ENCODE measurements around the gene NBR1. TPM values are rescaled to one million over a fixed set of nuclear protein-coding genes. Genes with fewer than 3 reads are reported as not detected.

Gene NBR1
- total and polyA plus RNA-seq, 4 donors, result 18.2 to 74.6 (median 44.7) TPM

DNA sequence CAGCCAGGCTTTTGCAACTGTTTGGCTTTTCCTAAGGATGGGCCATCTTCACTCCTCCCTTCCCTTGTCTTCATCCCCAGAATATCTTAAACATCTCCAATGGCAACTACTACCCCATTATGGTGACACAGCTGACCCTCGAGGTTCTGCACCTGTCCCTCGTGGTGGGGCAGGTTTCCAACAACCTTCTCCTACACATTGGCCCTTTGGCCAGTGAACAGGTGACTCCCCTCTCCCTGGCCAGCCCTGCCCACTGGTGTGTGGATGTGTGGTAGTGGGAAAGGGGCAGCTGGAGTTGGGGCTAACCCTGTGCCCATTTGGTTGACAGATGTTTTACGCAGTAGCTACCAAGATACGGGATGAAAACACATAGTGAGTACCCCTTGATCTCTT is 45.4 kb downstream of the NBR1 start:
- Histone ChIP-seq H3K4me1 (ENCODE audit: control insufficient read depth in 4 of 4, insufficient read depth in 4 of 4, low read length in 3 of 4) (peaks cover 17 to 38% (median 30%) of the 10 kb centered on the region in 4 donors), H3K27ac (ENCODE audit: low read depth in 1 of 2, low read length in 2 of 2) (no peak overlapping the region), H3K9me3 (ENCODE audit: control insufficient read depth in 4 of 4, low read length in 3 of 4) (no peaks in the 10 kb centered on the region), H3K36me3 (ENCODE audit: control insufficient read depth in 4 of 4, insufficient read depth in 3 of 4, low read depth in 1 of 4, low read length in 3 of 4) (peaks cover 0 to 14% (median 4%) of the 10 kb centered on the region in 4 donors), H3K9ac (ENCODE audit: low read depth in 1 of 2, low read length in 2 of 2) (no peak overlapping the region), H3K4me3 (ENCODE audit: low read depth in 1 of 3, low read length in 3 of 3) (no peak overlapping the region), H3K27me3 (ENCODE audit: control insufficient read depth in 4 of 4, insufficient read depth in 4 of 4, low read length in 3 of 4) (no peaks in the 10 kb centered on the region)
- no peak for DNase-seq (ENCODE audit: low spot score)
- no peak for TF ChIP-seq JUND (IDR thresholded peaks at IDR 0.05)
- TF ChIP-seq, protein P1, sequence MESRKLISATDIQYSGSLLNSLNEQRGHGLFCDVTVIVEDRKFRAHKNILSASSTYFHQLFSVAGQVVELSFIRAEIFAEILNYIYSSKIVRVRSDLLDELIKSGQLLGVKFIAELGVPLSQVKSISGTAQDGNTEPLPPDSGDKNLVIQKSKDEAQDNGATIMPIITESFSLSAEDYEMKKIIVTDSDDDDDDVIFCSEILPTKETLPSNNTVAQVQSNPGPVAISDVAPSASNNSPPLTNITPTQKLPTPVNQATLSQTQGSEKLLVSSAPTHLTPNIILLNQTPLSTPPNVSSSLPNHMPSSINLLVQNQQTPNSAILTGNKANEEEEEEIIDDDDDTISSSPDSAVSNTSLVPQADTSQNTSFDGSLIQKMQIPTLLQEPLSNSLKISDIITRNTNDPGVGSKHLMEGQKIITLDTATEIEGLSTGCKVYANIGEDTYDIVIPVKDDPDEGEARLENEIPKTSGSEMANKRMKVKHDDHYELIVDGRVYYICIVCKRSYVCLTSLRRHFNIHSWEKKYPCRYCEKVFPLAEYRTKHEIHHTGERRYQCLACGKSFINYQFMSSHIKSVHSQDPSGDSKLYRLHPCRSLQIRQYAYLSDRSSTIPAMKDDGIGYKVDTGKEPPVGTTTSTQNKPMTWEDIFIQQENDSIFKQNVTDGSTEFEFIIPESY (IDR thresholded peaks at IDR 0.05), result no peak
- no peak for TF ChIP-seq SP1 (IDR thresholded peaks at IDR 0.05)
- no peak for TF ChIP-seq HNF4A (conservative IDR thresholded peaks at IDR 0.05)
- no peak for TF ChIP-seq HNF4G (IDR thresholded peaks at IDR 0.05)
- no peak for TF ChIP-seq GABPA (IDR thresholded peaks at IDR 0.05 in 1 of 2, conservative IDR thresholded peaks at IDR 0.05 in 1 of 2)
- TF ChIP-seq, protein P2, sequence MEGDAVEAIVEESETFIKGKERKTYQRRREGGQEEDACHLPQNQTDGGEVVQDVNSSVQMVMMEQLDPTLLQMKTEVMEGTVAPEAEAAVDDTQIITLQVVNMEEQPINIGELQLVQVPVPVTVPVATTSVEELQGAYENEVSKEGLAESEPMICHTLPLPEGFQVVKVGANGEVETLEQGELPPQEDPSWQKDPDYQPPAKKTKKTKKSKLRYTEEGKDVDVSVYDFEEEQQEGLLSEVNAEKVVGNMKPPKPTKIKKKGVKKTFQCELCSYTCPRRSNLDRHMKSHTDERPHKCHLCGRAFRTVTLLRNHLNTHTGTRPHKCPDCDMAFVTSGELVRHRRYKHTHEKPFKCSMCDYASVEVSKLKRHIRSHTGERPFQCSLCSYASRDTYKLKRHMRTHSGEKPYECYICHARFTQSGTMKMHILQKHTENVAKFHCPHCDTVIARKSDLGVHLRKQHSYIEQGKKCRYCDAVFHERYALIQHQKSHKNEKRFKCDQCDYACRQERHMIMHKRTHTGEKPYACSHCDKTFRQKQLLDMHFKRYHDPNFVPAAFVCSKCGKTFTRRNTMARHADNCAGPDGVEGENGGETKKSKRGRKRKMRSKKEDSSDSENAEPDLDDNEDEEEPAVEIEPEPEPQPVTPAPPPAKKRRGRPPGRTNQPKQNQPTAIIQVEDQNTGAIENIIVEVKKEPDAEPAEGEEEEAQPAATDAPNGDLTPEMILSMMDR (IDR thresholded peaks at IDR 0.05; ENCODE audit: low read depth, low read length, missing input control), result no peak
- TF ChIP-seq TAF1 (conservative IDR thresholded peaks at IDR 0.05), result no peak
- TF ChIP-seq RXRA (IDR thresholded peaks at IDR 0.05), result no peak
- TF ChIP-seq, protein P3, sequence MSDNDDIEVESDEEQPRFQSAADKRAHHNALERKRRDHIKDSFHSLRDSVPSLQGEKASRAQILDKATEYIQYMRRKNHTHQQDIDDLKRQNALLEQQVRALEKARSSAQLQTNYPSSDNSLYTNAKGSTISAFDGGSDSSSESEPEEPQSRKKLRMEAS (IDR thresholded peaks at IDR 0.05), result no peak
- TF ChIP-seq RAD21 (IDR thresholded peaks at IDR 0.05), result no peak
- TF ChIP-seq, protein P4, sequence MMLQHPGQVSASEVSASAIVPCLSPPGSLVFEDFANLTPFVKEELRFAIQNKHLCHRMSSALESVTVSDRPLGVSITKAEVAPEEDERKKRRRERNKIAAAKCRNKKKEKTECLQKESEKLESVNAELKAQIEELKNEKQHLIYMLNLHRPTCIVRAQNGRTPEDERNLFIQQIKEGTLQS (IDR thresholded peaks at IDR 0.05), result no peak
- TF ChIP-seq YY1 (IDR thresholded peaks at IDR 0.05), result no peak
- WGBS, result 85% methylated on average over 4 of the region's 4 CpGs

DNA sequence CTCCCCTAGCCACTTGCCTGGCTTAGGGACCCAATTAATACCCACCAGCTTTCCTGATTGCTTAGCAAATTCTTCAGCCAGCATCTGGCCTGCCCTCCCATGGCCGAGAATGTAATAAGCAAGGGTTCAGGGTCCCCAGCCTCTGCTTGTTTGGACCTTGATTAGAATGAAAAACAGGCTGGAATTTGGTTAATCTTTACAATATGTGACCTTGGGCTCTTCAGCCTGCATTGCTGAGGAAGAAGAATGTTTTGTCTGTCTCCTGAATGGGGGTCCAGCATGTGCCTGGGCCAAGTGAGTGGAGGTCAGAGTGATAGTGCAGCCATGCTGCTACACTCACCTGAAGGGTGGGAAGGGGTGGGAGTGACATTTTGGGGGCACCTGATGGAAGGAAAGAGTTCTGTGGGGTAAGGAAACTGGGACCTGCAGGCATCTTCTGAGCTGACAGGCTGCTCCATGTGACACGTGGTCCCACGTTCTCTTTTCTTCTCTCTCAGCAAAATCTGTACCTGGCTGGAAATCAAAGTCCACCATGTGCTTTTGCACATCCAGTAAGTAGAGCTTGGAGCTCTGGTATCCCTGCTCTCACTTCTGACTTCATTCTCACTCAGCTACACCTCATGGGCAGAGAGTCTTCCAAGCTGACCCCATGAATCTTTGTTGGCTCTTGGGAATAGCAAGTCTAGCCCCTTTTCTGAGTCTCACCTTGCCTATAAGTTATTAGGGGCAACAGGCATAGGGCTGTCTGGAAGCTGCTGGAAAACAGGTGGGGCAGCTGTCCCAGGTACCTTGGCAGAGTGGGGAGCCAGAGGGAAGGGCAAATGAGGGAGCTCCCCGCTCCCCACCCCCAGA is 46.0 kb downstream of the NBR1 start:
- peaks cover 17 to 38% (median 29%) of the 10 kb centered on the region in 4 donors for H3K4me1 ChIP-seq (ENCODE audit: control insufficient read depth in 4 of 4, insufficient read depth in 4 of 4, low read length in 3 of 4)
- peaks cover 0 to 14% (median 4%) of the 10 kb centered on the region in 4 donors for H3K36me3 ChIP-seq (ENCODE audit: control insufficient read depth in 4 of 4, insufficient read depth in 3 of 4, low read depth in 1 of 4, low read length in 3 of 4)
- no peaks in the 10 kb centered on the region for H3K9me3 ChIP-seq (ENCODE audit: control insufficient read depth in 4 of 4, low read length in 3 of 4)
- WGBS, result 55% methylated on average over 4 of the region's 4 CpGs
- no peaks in the 10 kb centered on the region for H3K27me3 ChIP-seq (ENCODE audit: control insufficient read depth in 4 of 4, insufficient read depth in 4 of 4, low read length in 3 of 4)
- no peak overlapping the region for H3K9ac ChIP-seq (ENCODE audit: low read depth in 1 of 2, low read length in 2 of 2)
- no peak overlapping the region for H3K4me3 ChIP-seq (ENCODE audit: low read depth in 1 of 3, low read length in 3 of 3)
- DNase-seq (ENCODE audit: low spot score), result no peak
- H3K27ac ChIP-seq (ENCODE audit: low read depth in 1 of 2, low read length in 2 of 2), result no peak overlapping the region
- TF ChIP-seq HNF4A (conservative IDR thresholded peaks at IDR 0.05), result peak; percentile 80 to 86
- TF ChIP-seq RAD21 (IDR thresholded peaks at IDR 0.05), result peak; percentile 42 to 58
- TF ChIP-seq, protein P1 (IDR thresholded peaks at IDR 0.05), result no peak
- peak; percentile 74 for TF ChIP-seq SP1 (IDR thresholded peaks at IDR 0.05)
- TF ChIP-seq FOXA2 (IDR thresholded peaks at IDR 0.05), result no peak
- TF ChIP-seq RXRA (IDR thresholded peaks at IDR 0.05), result peak; percentile 46
- no peak for TF ChIP-seq TAF1 (conservative IDR thresholded peaks at IDR 0.05)
- peak; percentile 46 for TF ChIP-seq HNF4G (IDR thresholded peaks at IDR 0.05)

All from liver (tissue), 9 donors.